RKO (cell line): Measurements from ENCODE around the gene E4F1.

ENCODE experiments used
- DNase-seq: peaks from one replicate; pipeline ENCODE4 v3.0.0-alpha.2; 2016; ENCODE audit warnings: low spot score

The E4F1 gene, protein sequence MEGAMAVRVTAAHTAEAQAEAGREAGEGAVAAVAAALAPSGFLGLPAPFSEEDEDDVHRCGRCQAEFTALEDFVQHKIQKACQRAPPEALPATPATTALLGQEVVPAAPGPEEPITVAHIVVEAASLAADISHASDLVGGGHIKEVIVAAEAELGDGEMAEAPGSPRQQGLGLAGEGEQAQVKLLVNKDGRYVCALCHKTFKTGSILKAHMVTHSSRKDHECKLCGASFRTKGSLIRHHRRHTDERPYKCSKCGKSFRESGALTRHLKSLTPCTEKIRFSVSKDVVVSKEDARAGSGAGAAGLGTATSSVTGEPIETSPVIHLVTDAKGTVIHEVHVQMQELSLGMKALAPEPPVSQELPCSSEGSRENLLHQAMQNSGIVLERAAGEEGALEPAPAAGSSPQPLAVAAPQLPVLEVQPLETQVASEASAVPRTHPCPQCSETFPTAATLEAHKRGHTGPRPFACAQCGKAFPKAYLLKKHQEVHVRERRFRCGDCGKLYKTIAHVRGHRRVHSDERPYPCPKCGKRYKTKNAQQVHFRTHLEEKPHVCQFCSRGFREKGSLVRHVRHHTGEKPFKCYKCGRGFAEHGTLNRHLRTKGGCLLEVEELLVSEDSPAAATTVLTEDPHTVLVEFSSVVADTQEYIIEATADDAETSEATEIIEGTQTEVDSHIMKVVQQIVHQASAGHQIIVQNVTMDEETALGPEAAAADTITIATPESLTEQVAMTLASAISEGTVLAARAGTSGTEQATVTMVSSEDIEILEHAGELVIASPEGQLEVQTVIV

DNA sequence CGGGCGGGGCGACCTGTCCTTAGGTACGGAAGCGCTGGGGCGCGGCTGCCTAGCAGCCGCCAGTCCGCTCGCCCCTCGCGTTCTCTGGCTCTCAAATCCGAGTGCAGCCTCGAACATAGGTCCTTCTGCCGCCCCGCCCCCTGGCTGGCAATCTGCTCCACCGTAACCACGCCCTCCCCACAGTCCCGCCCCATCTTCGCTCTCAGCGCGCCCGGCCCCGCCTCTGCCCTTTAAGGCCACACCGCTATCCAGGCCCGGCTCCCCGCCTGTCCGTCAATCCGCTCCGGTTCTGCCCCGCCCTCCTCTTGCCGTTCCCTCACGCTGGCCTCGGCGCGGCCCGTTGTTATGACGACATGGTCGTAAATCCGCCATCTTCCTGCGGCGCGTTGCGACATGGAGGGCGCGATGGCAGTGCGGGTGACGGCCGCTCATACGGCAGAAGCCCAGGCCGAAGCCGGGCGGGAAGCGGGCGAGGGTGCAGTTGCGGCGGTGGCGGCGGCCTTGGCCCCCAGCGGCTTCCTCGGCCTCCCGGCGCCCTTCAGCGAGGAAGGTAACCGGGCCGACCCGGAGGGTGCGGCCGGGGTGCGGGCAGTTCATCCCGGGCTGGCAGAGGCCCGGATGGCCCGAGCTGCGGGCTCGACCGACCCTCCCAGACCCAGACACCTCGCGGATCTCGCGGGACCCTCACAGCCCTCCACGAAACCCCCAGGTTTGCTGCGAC, at the start of gene E4F1:
E4F1 (plus strand) TSS at position 371 of the 721 bp plus-strand sequence; CDS start at position 394, 23 bp downstream.
- peak; percentile 99 for DNase-seq

DNA sequence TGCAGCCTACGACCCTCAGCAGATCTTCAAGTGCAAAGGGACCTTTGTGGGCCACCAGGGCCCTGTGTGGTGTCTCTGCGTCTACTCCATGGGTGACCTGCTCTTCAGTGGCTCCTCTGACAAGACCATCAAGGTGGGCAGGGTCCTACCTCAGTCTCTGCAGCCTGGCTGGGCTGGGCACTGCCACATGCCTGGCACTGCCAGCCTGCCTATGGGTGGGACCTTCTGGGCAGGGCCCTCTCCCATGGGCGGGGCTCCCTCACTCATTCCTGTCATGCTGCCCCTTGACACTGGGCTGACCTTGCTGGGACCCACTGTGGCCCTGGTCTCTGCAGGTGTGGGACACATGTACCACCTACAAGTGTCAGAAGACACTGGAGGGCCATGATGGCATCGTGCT, 49.5 kb upstream of the E4F1 start:
- no peak for DNase-seq

DNA sequence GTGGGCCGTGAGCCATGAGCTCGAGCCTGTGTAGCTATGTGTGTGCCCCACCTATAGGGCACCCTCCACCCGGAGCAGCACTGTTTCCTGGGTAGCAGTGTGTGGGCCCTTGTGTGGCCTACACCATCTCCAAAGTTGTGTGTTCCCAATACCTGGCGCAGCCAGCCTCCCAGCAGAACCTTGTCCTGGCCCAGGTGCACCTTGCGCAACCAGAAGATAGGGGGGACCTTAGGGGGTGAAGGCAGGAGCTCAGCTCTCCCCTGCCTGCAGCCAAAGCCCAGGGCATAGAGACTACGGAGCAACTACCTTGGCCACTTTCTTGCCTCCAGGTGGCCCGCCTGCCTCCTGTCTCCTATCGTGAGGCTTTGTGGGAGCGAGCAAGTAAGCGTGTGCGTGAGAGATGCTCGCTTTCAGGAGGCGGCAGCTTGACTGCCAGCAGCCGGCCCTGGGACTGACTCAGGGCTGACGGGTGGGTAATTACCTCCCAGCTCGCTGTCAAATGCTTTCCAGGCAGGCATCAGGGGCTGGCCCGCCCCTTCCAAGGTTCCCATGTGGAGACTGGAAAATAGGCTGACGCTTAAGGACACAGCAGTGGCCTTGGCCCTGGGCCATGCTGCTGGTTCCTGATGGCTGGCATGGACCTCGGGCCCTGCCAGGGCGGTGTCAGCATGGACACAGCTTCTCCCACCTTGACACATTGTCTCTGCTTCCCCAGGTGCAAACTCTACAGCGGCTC, 48.8 kb upstream of the E4F1 start:
- no peak for DNase-seq

DNA sequence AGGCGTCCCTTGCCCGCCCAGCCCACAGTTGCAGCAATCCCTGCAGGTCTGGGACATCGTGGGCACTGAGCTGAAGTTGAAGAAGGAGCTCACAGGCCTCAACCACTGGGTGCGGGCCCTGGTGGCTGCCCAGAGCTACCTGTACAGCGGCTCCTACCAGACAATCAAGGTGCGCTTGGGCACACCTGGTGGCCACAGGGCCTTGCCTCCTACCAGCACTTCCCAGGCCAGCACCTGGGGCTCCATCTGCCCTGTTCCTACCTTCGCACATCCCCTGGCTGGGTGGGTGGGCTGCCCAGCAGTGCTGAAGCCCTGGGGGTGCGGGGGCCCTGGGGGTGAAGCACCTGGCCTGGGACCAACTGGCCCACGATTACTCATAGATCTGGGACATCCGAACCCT, 47.9 kb upstream of the E4F1 start:
- DNase-seq, result no peak

DNA sequence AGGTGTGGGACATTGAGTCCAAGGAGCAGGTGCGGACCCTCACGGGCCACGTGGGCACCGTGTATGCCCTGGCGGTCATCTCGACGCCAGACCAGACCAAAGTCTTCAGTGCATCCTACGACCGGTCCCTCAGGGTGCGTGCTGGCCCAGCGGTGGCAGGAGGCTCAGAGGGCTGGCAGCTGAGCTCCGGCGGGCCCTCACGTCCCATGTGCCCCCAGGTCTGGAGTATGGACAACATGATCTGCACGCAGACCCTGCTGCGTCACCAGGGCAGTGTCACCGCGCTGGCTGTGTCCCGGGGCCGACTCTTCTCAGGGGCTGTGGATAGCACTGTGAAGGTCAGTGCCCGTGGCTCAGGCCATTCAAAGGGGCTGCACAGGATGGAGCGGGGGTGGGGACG, 47.3 kb upstream of the E4F1 start:
- DNase-seq, result no peak

DNA sequence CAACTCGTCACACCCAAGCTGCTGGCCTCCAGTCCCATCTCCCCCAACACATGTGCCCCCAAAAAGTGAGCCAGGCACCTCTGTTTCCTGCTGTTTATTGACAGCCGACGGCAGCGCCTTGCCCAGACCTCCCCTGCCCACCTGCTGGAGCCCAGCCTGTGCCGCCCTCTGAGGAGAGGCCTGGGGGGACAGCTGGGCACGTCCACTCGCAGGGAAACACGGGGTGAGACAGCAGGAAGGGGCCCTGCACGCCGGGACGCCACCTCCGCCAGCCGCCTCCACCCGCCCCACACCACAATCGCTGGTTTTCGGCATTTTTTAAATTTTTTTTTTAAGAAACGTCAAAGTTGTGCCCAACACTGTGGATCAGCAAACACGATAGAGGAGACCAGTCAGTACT, 46.3 kb upstream of the E4F1 start:
- no peak for DNase-seq

DNA sequence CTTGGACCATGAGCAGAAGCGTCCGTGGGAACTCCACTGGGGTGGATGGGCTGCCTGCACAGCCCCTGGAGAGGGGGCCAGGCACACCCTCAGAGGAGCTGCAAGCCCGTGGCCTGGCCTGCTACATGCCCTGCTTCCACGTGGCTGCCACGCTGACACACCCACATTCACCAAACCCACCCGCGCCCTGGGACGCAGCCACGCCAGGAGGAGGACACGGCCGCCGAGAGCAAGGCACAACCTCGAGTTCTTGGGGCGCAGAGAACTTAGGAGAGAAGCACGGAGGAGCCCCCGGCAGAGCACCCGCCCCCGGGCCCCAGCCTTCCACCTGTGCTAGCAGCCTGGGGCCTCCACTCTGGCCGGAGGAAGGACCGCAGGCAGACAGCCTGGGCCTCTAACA, 45.8 kb upstream of the E4F1 start:
- no peak for DNase-seq

DNA sequence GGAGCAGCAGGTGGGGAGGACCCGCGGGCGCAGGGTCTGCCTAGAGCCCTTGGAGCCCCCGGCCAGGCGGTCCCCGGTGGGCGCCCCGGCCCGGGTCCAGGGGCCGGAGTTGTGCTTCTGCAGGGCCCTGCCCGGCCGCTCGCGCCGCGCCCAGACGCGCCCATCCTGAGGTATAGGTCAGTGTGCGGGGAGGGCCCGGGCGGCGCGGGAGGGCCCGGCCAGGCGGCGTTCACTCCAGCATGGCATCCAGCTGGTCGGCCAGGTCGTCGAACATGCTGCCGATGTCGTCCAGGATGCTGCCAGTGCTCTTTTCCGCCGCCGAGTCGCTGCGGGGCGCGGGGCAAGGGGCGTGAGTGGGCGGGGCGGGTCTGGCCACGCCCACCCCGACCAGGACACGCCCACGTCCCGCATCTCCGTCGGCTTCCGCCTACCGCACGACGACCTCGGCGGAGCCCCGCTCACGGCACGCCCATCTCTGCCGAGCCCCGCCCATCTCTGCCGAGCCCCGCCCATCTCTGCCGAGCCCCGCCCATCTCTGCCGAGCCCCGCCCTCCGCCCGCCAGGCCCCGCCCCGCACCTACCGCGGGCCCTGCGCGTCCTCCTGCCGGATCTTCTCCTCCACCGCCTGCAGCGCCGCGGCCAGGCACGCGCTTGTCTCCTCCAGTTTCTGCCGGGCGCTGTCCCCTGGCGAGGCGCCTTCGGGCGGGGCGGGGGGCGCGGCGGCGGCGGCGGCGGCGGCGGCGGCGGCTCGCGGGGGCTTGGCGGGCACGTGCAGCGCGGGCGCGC, 44.9 kb upstream of the E4F1 start:
- no peak for DNase-seq

DNA sequence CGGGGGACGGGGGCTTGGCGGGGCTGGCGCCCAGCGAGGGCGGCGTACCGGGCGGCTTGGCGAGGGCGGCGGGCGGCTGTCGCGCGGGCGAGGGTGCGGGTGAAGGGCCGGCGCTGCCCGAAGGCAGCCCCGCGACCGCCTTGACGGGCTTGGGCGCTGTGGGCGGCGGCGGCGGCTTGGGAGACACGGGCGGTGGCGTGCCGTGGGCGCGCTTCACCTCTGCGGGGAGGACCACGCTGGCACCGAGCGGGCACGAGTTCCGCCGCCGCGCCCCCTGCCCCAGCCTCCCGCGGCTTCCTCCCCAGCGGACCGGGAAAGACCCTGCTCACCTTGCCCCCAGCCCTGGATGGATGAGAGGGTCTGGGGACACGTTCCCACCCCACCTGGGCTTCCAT, 44.3 kb upstream of the E4F1 start:
- DNase-seq, result no peak

DNA sequence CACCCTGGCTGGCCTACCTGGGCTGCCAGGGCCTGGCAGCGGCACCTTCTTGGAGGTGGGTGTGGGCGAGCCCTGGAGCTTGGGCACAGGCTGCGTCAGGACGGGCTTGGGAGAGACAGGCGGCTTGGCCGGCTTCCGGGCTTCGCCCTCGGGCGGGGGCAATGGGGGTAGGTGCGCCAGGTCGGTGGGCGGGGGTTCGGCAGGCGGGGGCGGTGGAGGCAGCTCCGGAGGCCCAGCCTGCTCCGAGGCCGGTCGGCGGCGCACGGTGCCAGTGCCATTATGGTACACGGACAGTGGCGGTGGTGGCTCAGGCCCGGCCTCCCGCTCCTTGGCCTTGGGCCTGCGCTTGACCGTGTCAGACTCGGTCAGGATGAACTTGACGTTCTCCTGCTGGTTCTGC, 43.8 kb upstream of the E4F1 start:
- DNase-seq, result no peak

DNA sequence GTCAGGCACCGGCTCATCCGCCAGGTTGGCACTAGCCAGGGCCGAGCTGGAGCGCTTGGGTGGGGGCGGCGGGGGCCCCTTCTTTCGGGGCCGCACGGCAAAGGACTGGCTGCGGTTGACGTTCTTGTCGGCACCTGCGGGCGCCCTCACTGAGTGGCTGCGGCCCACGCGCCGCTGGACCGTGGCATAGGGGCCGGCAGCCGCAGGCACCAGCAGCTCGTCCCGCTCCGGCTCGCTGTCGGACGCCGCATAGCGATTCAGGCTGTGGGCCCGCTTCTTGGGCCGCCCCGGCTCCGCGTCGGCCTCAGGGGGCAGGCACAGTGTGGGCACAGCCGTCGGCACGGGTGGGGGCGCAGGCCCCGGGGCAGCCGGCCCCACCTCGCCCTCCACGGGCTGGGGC, 42.9 kb upstream of the E4F1 start:
- DNase-seq, result no peak

DNA sequence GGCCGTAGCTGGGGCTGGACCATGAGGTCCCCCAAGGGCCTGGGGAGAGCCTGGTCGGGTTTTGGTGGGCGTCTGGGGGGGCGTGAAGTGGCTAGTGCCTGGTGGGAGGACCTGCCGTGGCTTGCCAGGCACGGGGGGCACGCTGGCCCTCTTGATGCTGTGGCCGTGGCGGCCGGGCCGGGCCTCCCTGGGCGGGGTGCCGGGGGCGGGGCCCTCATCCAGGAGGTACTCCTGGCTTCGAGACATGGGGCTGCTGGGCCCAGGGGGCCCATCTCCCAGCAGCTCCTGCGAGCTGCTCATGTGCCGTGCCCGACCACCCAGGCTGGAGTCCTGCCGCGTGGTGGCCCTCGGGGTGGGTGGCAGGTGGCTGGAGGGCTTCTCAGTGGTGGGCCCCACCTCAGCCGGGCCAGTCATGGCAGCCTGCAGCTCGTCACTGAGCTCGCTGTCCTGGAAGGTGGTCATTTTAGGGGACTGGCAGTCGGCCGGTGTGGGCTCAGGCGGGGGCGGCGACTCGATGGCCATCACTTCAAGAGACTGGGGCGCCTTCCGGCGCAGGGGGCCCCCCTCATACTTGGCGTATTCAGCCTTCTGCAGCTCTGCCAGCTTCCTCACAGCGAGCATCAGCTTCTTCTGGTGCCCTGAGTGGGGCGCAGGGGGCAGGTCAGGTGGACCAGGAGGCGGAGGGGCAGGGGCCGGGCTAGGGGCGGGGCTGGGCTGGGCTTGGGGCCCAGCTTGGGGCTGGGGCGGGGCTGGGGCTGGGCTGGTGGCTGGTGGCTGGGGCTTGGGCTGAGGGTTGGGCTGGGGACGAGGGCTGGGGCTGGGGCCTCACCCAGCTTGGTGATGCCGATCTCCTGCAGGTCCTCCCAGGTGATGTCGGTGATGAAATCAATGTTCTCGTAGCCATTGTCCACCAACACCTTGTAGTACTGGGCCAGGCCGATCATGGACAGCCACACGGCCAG, 42.1 kb upstream of the E4F1 start:
- no peak for DNase-seq

DNA sequence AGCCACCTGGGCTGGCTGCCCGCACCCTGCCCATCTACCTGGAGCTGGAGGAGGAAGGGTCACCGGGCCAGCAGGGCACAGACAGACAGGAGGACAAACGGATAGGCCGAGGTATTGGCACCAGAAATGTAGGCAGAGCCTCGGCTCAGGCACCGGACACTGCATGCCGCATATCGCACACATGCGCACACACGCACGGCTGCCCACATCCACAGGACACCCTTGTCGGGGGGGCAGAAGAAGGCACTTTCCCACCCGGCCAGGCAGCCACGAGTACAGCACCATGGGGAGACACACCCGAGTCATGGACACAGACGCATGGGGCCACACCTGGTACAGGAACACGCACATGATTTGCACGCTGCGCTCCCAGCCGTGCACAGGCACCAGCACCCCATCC, 41.4 kb upstream of the E4F1 start:
- no peak for DNase-seq

DNA sequence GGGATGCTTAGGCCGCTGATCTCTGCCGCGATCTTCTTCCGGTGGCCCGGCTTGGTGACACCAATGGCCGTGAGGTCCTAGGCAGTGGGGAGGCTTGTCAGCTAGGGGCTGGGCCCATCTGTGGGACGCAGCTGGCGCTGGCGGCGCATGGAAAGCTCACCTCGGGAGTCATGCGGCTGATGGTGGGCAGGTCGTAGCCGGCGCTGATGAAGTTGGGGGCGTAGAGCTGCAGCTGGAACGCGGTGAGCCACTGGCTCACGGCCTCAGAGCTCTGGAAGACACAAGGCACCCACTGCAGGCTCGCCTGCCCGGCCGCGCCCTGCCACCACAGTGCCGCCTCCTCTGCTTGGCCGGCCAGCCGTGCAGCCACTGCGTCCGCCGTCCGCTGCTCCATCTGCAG, 39.7 kb upstream of the E4F1 start:
- DNase-seq, result no peak

DNA sequence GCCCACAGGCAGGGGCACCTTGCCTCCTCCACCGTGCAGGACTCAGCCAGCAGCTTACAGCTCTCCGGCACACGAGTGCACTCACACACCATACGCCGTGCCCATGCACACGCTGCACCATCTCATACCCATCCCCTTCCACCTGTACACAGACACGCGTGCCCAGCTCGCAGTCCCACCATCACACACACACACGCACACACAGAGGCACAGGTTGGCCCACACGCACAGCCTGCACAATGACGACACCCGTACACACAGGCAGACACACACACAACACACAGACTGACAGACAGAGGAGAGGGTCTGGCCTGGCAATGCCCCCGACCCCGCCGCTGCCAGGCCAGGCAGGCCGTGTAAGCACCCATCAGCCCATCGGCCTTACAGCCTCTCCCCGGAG, 39.0 kb upstream of the E4F1 start:
- no peak for DNase-seq

DNA sequence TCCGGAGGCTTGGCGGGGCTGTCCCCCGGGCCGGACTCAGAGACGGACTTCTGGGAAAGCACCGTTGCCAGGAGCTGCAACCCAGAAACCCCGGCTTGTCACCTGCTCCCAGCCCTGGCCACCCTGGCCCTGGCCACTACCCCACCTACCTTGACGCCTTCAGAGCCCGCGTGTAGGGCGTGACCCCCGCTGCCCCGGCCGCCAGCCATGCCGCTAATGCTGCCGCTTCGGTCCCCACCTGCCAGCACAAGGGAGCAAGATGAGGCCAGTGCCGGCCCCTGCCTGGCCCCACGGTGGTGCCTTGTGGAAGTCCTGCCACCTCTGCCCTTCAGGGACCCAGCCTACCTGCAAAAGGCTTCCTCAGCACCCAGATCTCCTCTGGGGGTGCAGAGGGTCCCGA, 38.4 kb upstream of the E4F1 start:
- DNase-seq, result no peak

DNA sequence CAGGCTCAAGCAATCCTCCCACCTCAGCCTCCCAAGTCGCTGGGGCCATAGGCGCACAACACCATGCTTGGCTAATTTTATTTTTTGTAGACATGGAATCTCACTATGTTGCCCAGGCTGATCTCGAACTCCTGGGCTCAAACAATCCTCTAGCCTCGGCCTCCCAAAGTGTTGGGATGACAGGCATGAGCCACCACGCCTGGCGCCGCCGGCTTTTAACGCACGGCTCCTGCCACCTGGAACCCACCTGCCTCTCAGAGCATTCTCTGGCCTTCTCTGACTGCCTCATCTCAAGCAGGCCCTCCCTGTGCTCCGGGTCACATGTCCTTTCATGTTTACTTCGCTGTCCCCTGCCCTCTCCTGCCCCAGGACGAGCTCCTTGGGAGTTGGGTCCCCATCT, 37.3 kb upstream of the E4F1 start:
- DNase-seq, result no peak

DNA sequence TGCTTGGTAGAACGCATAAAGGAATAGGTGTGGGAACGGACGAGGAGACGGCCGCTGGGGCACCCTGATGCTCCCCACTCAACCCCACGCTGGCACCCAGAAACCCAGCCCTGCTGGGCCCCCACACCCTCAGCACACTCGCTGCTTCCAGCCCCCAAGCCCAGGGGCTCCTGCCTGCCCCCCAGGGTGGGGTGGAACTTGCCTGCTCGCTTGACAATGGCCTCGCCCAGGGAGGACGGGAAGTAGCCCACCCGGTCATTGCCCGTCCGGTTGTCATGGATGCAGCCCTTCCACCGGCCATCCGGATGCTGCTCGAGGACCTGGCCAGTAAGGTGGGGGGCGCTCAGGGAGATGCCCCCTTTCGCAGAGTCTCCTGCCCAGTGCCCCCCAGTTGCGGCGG, 36.9 kb upstream of the E4F1 start:
- no peak for DNase-seq

DNA sequence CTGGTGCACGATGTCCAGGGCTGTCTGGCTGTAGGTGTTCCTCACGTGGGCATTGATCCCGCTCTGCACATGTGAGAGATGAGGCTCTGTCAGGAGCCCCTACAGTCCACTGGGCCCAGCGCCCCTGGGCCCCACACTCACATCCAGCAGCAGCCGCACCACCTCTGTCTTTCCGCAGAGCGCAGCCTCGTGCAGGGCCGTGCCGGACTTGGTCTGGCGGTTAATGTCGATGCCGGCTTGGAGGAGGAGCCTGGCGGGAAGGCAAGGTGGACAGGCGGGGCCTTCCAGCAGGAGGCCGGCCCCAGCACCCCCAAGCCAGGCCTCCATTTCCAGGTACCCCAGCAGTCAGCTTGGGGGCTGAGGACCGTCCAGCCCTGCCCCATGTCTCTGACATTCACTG, 36.2 kb upstream of the E4F1 start:
- DNase-seq, result no peak

DNA sequence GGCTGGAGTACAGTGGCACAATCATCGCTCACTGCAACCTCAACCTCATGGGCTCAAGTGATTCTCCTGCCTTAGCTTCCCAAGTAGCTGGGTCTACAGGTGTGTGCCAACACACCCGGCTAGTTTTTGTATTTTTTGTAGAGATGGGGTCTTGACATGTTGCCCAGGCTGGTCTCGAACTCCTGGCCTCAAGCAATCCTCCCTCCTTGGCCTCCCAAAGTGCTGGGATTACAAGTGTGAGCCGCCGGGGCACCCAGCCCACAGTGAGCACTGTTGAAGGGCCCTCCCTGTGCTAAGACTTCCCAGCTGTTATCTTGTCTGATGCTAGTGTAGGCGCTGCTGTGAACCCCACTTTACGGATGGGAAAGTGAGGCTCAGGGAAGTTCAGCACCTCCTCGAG, 35.0 kb upstream of the E4F1 start:
- DNase-seq, result no peak
